AML-193 (cell line): Measurements from ENCODE around the gene SH3RF3.
"Not testable (repeated sequence)": the region's sequence is repeated elsewhere in the genome, so short reads cannot be mapped to it uniquely, and the experiment has no call there.

Experiments used
- DNase-seq, 2 experiments: peaks; one replicate each; lab custom pipeline; 2025; lab: John Stamatoyannopoulos, UW

Gene SH3RF3

GRCh38 chr2:109527079-109527478, 398.1 kb downstream of the SH3RF3 start:
- no peak for DNase-seq

DNA sequence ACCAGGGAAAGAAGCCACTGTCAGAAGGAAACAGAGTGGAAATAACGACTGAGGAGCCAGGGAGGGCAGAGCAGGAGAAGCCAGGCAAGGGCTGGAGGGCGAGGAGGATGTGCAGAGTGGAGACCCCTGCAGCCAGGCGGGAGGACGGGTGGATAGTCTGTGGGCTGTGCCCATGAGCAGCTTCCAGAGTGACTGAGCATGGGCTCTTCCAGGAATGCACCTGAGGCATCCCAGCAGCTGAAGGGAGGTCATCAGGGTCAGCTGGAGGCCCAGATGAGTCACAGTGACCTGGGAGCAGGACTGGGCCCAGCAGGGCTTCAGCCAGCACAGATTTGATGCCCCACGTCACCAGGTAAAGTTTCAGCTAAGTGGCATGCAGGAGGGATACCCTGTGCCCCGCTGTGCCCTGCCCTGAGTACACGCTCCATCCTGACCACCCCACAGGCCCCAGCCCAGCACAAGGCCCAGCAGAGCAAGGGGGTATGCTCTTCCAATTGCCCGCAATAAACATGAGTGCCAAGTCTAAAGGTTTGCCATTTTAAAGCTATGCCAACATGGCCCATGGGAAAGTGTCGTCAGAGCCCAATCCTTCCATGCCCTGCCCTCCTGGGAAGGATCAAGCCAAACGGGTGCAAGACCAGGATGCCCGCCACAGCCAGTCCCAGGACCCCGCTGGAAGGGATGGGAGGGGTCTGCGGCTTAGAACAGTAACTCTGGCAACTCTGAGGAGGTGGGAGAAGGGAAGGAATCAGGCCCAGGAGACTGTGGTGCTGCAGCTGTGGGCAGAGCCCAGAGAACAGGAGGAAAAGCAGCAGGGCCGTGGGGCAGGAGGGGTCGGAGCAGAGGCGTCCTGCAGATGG, 399.1 kb downstream of the SH3RF3 start:
- DNase-seq, result no peak

DNA sequence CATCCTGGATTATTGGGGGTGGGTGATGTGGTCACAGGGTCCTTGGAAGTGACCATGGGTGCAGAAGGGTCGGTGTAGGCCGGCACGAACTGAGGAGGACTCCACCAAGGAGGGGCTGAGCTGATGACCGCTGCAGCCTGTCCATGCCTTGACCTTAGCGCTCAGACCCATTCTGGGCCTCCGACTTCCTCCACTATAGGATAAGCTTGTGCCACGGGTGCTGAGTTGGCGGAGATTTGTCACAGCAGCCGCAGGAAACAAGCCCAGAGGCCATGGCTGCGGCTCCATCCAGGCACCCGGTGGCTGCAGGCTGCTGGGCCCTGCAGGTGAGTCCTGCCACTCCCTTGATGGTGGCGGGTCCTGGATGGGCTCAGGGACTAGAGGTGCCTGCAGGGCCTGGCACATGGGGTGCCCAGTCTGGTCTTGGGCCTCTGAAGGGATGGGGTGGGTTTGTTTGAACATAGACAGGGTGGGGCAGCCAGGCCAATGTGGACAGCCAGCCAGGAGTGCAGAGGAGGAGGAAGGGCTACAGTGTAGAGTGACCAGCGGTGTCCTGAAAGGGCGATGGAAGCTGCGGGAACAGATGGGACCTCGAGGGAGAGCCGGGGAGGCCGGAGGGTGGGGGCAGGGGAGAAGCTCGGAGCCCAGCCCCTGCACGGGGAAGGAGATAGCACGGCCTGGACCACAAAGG, 400.0 kb downstream of the SH3RF3 start:
- DNase-seq, result no peak

- DNase-seq, result no peak
These were observed 400.8 kb downstream of the SH3RF3 start for GRCh38 chr2:109529532-109530449.

DNA sequence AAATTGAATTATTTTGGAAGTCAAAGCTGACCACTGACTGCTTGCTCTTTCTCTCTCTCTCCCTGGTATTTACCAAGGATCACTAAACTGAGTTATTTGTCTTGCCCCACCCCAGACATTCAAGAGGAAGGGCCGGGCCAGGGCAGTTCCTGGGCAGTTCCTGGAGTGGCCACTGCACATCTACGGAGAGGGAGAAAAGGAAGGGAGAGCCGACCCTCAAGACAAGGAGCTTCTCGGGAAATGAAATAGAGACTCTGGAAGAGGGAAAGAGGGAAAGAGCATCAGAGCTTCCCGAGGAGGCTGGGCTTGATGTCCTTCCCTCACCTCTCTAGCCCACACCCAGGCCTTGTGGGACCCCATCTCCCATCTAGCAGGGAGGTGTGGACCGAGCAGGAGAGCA, 401.7 kb downstream of the SH3RF3 start:
- no peak for DNase-seq

DNA sequence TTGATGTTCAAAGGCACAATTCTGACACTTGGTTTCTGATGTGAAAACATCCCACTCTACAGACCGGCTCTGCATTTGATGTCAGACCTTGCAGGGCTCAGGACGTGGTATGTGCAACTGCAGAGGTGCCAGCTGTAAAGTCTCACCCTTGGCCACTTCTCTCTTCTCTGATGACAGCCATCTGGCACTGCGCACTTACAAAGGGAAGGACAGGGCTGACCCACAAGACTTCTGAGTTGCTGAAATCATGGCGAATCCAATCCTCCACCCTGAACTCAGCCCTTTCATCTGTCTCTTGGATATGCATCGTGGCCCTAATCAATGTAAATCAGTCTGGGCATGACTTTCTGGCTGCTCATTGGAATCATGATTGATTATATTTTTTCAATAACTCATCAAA, 402.2 kb downstream of the SH3RF3 start:
- DNase-seq, result no peak

DNA sequence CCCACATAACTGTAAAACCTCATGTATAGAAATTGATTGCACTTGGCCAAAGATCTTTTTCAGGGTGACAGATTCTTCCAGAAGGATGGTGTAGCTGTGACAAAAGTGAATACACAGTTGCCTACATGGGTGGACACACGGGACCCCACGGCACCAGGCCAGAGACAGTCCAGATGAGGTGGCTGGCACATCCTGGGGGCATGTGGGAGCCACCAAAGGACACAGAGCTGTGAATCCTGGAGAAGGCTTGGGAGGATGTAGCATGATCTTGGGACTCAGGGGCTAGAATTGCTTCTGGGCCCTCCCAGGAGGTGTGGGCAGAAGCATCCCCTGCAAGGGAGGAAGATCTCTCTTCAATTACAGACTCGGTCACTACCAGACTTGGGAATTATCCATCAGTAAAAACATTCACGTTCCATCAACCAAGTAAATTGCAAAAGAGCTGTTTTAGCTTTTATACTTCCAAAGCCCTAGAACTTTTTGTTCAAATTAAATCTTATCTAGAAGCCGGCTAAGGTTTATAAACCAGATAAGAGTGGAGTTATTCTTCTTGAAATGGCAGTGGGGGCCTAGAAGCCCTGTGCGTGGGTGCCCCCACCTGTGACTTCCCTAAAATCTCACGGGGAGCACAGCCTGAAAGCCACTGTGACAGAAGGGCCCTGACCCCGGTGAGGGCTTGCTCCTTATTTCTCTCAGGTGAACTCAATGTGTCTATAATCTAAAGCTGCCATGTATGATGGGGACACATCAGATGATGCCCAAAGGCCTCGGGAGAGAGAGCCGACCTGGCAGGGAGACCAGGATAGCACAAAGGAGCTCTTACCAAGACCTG, 403.1 kb downstream of the SH3RF3 start:
- no peak for DNase-seq

DNA sequence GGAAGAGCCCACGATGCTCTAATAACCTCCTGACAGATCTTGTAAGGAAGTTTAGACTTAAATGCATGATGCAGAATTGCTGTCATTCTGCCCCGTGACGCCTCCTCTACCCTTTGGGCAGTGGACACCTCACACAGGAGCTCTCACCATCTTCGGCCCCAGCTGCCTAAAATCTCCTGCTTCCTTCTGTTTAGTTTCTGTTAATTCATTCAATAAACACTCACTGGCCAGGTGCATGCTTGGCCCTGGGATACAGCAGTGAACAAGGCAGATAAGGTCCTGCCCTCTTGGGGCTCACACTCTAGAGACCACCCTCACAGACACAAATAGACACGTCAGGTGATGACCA, 403.7 kb downstream of the SH3RF3 start:
- DNase-seq, result no peak

DNA sequence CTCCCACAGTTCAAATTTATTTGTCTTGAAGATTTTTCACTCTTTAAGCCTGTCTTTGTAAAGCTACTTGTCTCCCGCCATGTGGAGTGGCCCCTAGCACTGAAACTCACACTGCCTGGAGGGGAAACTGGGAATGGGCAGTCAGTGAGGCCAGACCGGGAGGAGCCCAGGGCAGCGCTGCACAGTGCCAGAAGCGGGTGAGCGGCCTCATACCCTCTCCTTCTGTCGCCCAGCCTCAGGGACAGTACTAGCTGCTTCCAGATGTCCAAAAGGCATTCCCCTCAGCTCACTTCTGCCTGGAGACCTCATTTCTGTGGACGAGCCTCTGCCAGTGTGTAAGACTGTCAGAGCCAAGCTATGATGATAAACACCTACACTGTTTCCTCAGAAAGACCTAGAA, 404.8 kb downstream of the SH3RF3 start:
- no peak for DNase-seq

GRCh38 chr2:109535217-109535946, 406.4 kb downstream of the SH3RF3 start:
- DNase-seq, result no peak

- not testable (repeated sequence) for DNase-seq
These were observed 407.6 kb downstream of the SH3RF3 start for GRCh38 chr2:109536556-109536955.

GRCh38 chr2:109537565-109538222, 408.7 kb downstream of the SH3RF3 start:
- DNase-seq, result no peak

DNA sequence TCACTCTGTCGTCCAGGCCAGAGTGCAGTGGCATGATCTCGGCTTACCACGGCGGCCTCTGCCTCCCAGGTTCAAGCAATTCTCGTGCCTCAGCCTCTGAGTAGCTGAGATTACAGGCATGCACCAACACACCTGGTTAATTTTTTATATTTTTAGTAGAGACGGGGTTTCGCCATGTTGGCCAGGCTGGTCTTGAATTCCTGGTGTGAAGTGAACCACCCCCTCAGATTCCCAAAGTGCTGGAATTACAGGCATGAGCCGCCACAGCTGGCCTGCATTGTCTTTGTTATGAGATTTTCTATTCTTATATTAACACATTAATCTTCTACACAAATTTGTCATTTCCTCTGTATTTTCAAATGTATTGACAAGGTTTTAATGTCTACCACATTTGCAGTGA, 409.5 kb downstream of the SH3RF3 start:
- no peak for DNase-seq

DNA sequence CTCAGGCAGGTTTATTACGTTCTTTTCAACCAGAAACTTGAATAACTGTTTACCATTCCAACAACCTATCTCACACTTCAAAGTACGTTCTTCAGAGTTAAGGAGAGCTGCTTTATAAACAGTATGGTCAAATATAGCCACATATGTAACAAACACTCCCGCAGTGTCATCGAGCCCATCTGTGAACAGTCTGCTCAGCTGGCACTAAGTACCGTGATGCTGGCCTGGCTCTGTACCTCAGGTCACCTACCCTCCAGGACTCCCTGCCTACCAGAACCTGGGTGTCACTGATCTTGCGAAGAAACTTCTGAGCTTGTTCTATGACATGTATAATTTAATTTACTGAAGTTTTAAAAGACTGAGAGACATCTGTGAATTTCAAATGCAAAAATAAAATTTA, 413.4 kb downstream of the SH3RF3 start:
- no peak for DNase-seq

GRCh38 chr2:109545828-109546713, 417.1 kb downstream of the SH3RF3 start:
- DNase-seq, result peak; percentile 33 to 35

DNA sequence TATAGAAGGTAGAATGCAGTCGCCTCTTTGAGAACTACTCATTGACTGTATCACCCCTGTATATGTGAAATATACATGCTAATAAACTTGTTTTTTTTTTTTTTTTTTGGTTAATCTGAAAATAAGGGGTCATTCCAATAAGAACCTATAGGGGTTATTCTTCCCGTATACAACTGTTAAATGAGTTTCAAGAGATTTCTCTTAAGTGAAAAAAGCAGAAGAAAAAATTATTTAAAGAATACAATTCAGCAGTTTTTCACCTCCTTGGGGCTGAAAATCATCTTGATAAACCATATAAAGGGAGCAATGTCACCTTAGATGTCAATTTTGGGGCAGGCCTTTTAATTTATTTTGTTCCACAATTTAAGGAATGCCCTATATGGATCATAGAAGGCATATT, 418.3 kb downstream of the SH3RF3 start:
- no peak for DNase-seq

DNA sequence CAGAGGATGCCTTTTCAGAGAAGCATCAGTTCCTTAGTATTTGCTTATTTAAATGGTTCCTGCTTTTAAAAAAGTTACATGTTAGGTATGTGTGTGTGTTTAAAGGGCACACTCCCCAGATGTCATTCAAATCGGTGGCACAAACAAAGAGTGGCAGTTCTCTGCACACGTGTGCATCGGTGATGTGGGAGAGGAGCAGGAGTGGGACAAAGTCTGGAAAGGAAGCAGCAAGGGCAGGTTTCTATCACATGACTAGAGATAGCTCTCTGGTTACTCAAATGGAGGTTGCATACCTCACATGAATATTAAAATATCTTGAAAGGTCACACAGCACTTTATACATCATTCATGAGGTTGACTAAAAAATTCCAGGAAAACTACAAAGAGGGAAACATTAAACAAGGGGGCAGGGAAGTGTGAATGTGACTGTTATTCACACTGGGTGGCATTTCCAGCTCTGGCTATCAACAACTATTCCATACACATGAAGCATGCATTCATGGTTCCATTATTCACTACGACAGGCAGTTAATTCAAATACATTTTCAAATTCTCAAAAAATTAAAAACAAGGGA, 420.1 kb downstream of the SH3RF3 start:
- DNase-seq, result no peak
